Keratinocyte (primary cell): ENCODE measurements around the gene PEAK3. TPM values are rescaled to one million over a fixed set of nuclear protein-coding genes. Genes with fewer than 3 reads are reported as not detected.

Source experiments
- DNase-seq: peaks from one replicate; pipeline ENCODE4 v3.0.0-alpha.2; 2011; ENCODE audit warnings: low read depth, missing footprints, low spot score
- FAIRE-seq: peaks from 2 replicates; lab custom pipeline; 2011; peaks lifted over from hg19 to GRCh38; lab: Jason Lieb, UNC
- H2AFZ ChIP-seq: 2 replicates; pipeline ENCODE4 v1.6.0; 2012; ENCODE audit warnings: low read length, control low read depth, inconsistent platforms; ENCODE audit not compliant: control insufficient read depth
- H3K27ac ChIP-seq: 2 replicates; pipeline ENCODE4 v1.5.1; 2011; ENCODE audit warnings: low read length; ENCODE audit not compliant: control insufficient read depth, insufficient read depth
- H3K27me3 ChIP-seq: 3 replicates; pipeline ENCODE4 v1.6.0; 2011; ENCODE audit warnings: low read length; ENCODE audit not compliant: control insufficient read depth, insufficient read depth; ENCODE audit errors: extremely low read depth
- H3K36me3 ChIP-seq, 2 experiments: 2 replicates in 1 of 2; 3 replicates in 1 of 2; pipeline ENCODE4 v1.5.1; 2011; ENCODE audit warnings: low read length in 2 of 2, mild to moderate bottlenecking in 1 of 2; ENCODE audit not compliant: control insufficient read depth in 2 of 2, insufficient read depth in 2 of 2; ENCODE audit errors: extremely low read depth in 1 of 2
- H3K4me1 ChIP-seq: 3 replicates; pipeline ENCODE4 v1.5.1; 2011; ENCODE audit warnings: low read length; ENCODE audit not compliant: control insufficient read depth, insufficient read depth; ENCODE audit errors: extremely low read depth
- H3K4me2 ChIP-seq: 3 replicates; pipeline ENCODE4 v1.6.0; 2011; ENCODE audit warnings: low read depth, low read length; ENCODE audit not compliant: control insufficient read depth, insufficient read depth; ENCODE audit errors: extremely low read depth
- H3K4me3 ChIP-seq, 3 experiments: fragments of 200-600 bp in 1 of 3; sonication (generic) in 1 of 3; 2 replicates in 2 of 3; 3 replicates in 1 of 3; pipeline ENCODE4 v1.5.1; 2011 to 2016; ENCODE audit warnings: low read length in 3 of 3, mild to moderate bottlenecking in 3 of 3, control low read depth in 2 of 3, inconsistent platforms in 1 of 3, low read depth in 1 of 3, mixed read lengths in 1 of 3, mixed run types in 1 of 3, moderate library complexity in 1 of 3; ENCODE audit not compliant: control insufficient read depth in 2 of 3, insufficient read depth in 2 of 3; ENCODE audit errors: extremely low read depth in 1 of 3
- H3K79me2 ChIP-seq: 2 replicates; pipeline ENCODE4 v1.6.0; 2012; ENCODE audit warnings: low read length; ENCODE audit not compliant: control insufficient read depth, insufficient read depth
- H3K9ac ChIP-seq: 3 replicates; pipeline ENCODE4 v1.6.0; 2011; ENCODE audit warnings: low read length; ENCODE audit not compliant: control insufficient read depth, insufficient read depth; ENCODE audit errors: extremely low read depth
- H3K9me1 ChIP-seq: 3 replicates; pipeline ENCODE4 v1.6.0; 2011; ENCODE audit warnings: low read length; ENCODE audit not compliant: control insufficient read depth, insufficient read depth; ENCODE audit errors: extremely low read depth
- H3K9me3 ChIP-seq: 2 replicates; pipeline ENCODE4 v1.5.1; 2012; ENCODE audit warnings: low read depth, low read length; ENCODE audit not compliant: control insufficient read depth
- H4K20me1 ChIP-seq: 3 replicates; pipeline ENCODE4 v1.6.0; 2011; ENCODE audit warnings: low read length; ENCODE audit not compliant: control insufficient read depth, insufficient read depth; ENCODE audit errors: extremely low read depth
- CTCF ChIP-seq, 3 experiments: IDR thresholded peaks in 1 of 3; conservative IDR thresholded peaks in 1 of 3; optimal IDR thresholded peaks in 1 of 3; 2 replicates in 2 of 3; 3 replicates in 1 of 3; pipeline versions ENCODE3 to v1.5.1; 2011; ENCODE audit warnings: low read length in 3 of 3, mild to moderate bottlenecking in 3 of 3, moderate library complexity in 2 of 3, control low read depth in 1 of 3, inconsistent platforms in 1 of 3; ENCODE audit not compliant: insufficient read depth in 2 of 3; ENCODE audit errors: extremely low read depth in 1 of 3
- EZH2 ChIP-seq: IDR thresholded peaks from one replicate; pipeline ENCODE4 v1.6.1; 2012; ENCODE audit warnings: inconsistent platforms, mild to moderate bottlenecking, low read length, moderate library complexity
- dilution Hi-C: fragments of 300-500 bp; cut with MboI; formaldehyde crosslinking; loops from one replicate; pipeline ENCODE4 v1.7.0; 2020; ENCODE audit warnings: low sequenced_read_pairs; ENCODE audit not compliant: extremely low pct_ligation_motif_present
- polyA plus RNA-seq, 5 experiments: library from polyadenylated mRNA; depleted of rRNA in 3 of 5; stranded (reverse) in 3 of 5; stranded (forward) in 1 of 5; unstranded in 1 of 5; fragments of >200 nt; gene quantifications; 1 replicate in 1 of 5; 2 replicates in 3 of 5; 3 replicates in 1 of 5; pipeline versions ENCODE4 v1.2.1 to v1.2.3, GENCODE V29; 2011 to 2012; ENCODE audit warnings: missing spikeins in 2 of 5, low read depth in 1 of 5, low replicate concordance in 1 of 5

The PEAK3 gene
- polyA plus RNA-seq, 1 donor (not counting 4 experiments of a cell fraction or from before 2014, with no cell fraction given), result not detected

GRCh38 chr19:2327773-2328400 lies 45.9 kb upstream of the PEAK3 start:
- no peak for TF ChIP-seq EZH2
- no peak for TF ChIP-seq CTCF (optimal IDR thresholded peaks at IDR 0.05 in 1 of 3, IDR thresholded peaks at IDR 0.05 in 1 of 3, conservative IDR thresholded peaks at IDR 0.05 in 1 of 3; ENCODE audit: extremely low read depth in 1 of 3, insufficient read depth in 2 of 3, low read length in 3 of 3)
- peak; percentile 23 for DNase-seq
- H3K79me2 ChIP-seq, result peaks cover 70% of the 10 kb centered on the region
- peak overlapping the region; percentile 95 for H3K4me2 ChIP-seq
- dilution Hi-C loops, result no loop called here
- peak overlapping the region; percentile 90 for H2AFZ ChIP-seq
- FAIRE-seq, result peak; percentile 96
- H3K9me1 ChIP-seq, result no peaks in the 10 kb centered on the region
- H3K27ac ChIP-seq, result peak overlapping the region; percentile 86
- H3K27me3 ChIP-seq, result no peaks in the 10 kb centered on the region
- no peaks in the 10 kb centered on the region for H3K9me3 ChIP-seq
- peaks cover 3% of the 10 kb centered on the region for H4K20me1 ChIP-seq
- H3K36me3 ChIP-seq, result peaks cover 9 to 16% of the 10 kb centered on the region in 2 experiments
- peak overlapping the region; percentile 91 to 93 (median 92) for H3K4me3 ChIP-seq
- H3K4me1 ChIP-seq, result peaks cover 12% of the 10 kb centered on the region
- H3K9ac ChIP-seq, result peak overlapping the region; percentile 92

GRCh38 chr19:2326699-2327360 lies 44.9 kb upstream of the PEAK3 start:
- no peak for DNase-seq
- dilution Hi-C loops, result no loop called here
- TF ChIP-seq CTCF (optimal IDR thresholded peaks at IDR 0.05 in 1 of 3, IDR thresholded peaks at IDR 0.05 in 1 of 3, conservative IDR thresholded peaks at IDR 0.05 in 1 of 3; ENCODE audit: extremely low read depth in 1 of 3, insufficient read depth in 2 of 3, low read length in 3 of 3) (no peak), EZH2 (no peak)
- Histone ChIP-seq H3K4me3 (no peak overlapping the region), H3K4me1 (peaks cover 12% of the 10 kb centered on the region), H3K27me3 (no peaks in the 10 kb centered on the region), H3K27ac (peak overlapping the region; percentile 86), H4K20me1 (peaks cover 3% of the 10 kb centered on the region), H3K79me2 (peaks cover 61% of the 10 kb centered on the region), H3K4me2 (peak overlapping the region; percentile 95), H3K36me3 (peaks cover 9 to 16% of the 10 kb centered on the region in 2 experiments), H2AFZ (no peak overlapping the region), H3K9me1 (no peaks in the 10 kb centered on the region), H3K9ac (no peak overlapping the region), H3K9me3 (no peaks in the 10 kb centered on the region)
- FAIRE-seq, result no peak
